Activated CD4-positive, alpha-beta T cell treated with anti-CD3 and anti-CD28 coated beads, Interleukin-2, amount 10 ng/mL, durations not matched to agents 24 days and 14 days (primary cell): ENCODE results near the gene HNRNPA2B1. TPM values are rescaled to one million over a fixed set of nuclear protein-coding genes. Genes with fewer than 3 reads are reported as not detected.
"Not testable (repeated sequence)": the region's sequence is repeated elsewhere in the genome, so short reads cannot be mapped to it uniquely, and the experiment has no call there.

Source experiments
- DNase-seq: peaks from one replicate; pipeline ENCODE4 v3.0.0; 2022
- H3K27ac Mint-ChIP-seq: one replicate; pipeline ENCODE4 v1.8.0; 2022; ENCODE audit warnings: mild to moderate bottlenecking, mixed read lengths
- H3K27me3 Mint-ChIP-seq: one replicate; pipeline ENCODE4 v1.8.0; 2022; ENCODE audit warnings: mixed read lengths
- H3K36me3 Mint-ChIP-seq: one replicate; pipeline ENCODE4 v1.8.0; 2022; ENCODE audit warnings: low read depth, mild to moderate bottlenecking, mixed read lengths
- H3K4me1 Mint-ChIP-seq: one replicate; pipeline ENCODE4 v1.8.0; 2021; ENCODE audit warnings: mixed read lengths
- H3K4me3 Mint-ChIP-seq: one replicate; pipeline ENCODE4 v1.8.0; 2022; ENCODE audit warnings: mild to moderate bottlenecking, moderate library complexity, mixed read lengths
- H3K9me3 Mint-ChIP-seq: one replicate; pipeline ENCODE4 v1.8.0; 2021; ENCODE audit warnings: mixed read lengths
- intact Hi-C: fragments of 100-400 bp; cut with micrococcal nuclease; formaldehyde crosslinking; loops from one replicate; pipeline ENCODE4 v1.15.1; 2023
- total RNA-seq: library from RNA; stranded (reverse); gene quantifications from 2 replicates; pipeline ENCODE4 v1.2.3, GENCODE V29; 2022

The HNRNPA2B1 gene
- total RNA-seq, 1 donor from 2014 or later, result 862 TPM

GRCh38 chr7:26171601-26172000 is 28.9 kb downstream of the HNRNPA2B1 start:
- intact Hi-C loops, result no loop called here
- H3K36me3 Mint-ChIP-seq, result peaks cover 50% of the 10 kb centered on the region
- no peak overlapping the region for H3K4me3 Mint-ChIP-seq
- no peaks in the 10 kb centered on the region for H3K9me3 Mint-ChIP-seq
- H3K27ac Mint-ChIP-seq, result no peak overlapping the region
- peaks cover 49% of the 10 kb centered on the region for H3K4me1 Mint-ChIP-seq
- no peaks in the 10 kb centered on the region for H3K27me3 Mint-ChIP-seq
- no peak for DNase-seq

- DNase-seq, result no peak
- intact Hi-C loops, result no loop called here
- H3K4me1 Mint-ChIP-seq, result peaks cover 56% of the 10 kb centered on the region
- no peak overlapping the region for H3K4me3 Mint-ChIP-seq
- no peaks in the 10 kb centered on the region for H3K9me3 Mint-ChIP-seq
- H3K36me3 Mint-ChIP-seq, result peaks cover 54% of the 10 kb centered on the region
- no peaks in the 10 kb centered on the region for H3K27me3 Mint-ChIP-seq
- no peak overlapping the region for H3K27ac Mint-ChIP-seq
These were observed 29.9 kb downstream of the HNRNPA2B1 start for GRCh38 chr7:26170663-26171062.

GRCh38 chr7:26169271-26169670 is 31.3 kb downstream of the HNRNPA2B1 start:
- H3K4me1 Mint-ChIP-seq, result peaks cover 55% of the 10 kb centered on the region
- H3K9me3 Mint-ChIP-seq, result no peaks in the 10 kb centered on the region
- intact Hi-C loops, result no loop called here
- H3K36me3 Mint-ChIP-seq, result peaks cover 58% of the 10 kb centered on the region
- no peaks in the 10 kb centered on the region for H3K27me3 Mint-ChIP-seq
- no peak for DNase-seq
- no peak overlapping the region for H3K27ac Mint-ChIP-seq
- H3K4me3 Mint-ChIP-seq, result no peak overlapping the region

GRCh38 chr7:26168458-26169023 is 32.0 kb downstream of the HNRNPA2B1 start:
- Mint-ChIP-seq H3K27me3 (no peaks in the 10 kb centered on the region), H3K27ac (no peak overlapping the region), H3K36me3 (peaks cover 58% of the 10 kb centered on the region), H3K4me3 (no peak overlapping the region), H3K4me1 (peaks cover 52% of the 10 kb centered on the region), H3K9me3 (no peaks in the 10 kb centered on the region)
- no peak for DNase-seq
- intact Hi-C loops, result no loop called here

GRCh38 chr7:26167303-26167934 is 33.1 kb downstream of the HNRNPA2B1 start:
- Mint-ChIP-seq H3K4me1 (peaks cover 53% of the 10 kb centered on the region), H3K36me3 (peaks cover 58% of the 10 kb centered on the region), H3K4me3 (peak overlapping the region; percentile 15), H3K27ac (peak overlapping the region; percentile 71), H3K9me3 (no peaks in the 10 kb centered on the region), H3K27me3 (no peaks in the 10 kb centered on the region)
- intact Hi-C loops, result no loop called here
- peak; percentile 72 for DNase-seq

- Mint-ChIP-seq H3K27ac (peak overlapping the region; percentile 71), H3K4me1 (peaks cover 55% of the 10 kb centered on the region), H3K36me3 (peaks cover 58% of the 10 kb centered on the region), H3K9me3 (no peaks in the 10 kb centered on the region), H3K4me3 (peak overlapping the region; percentile 15), H3K27me3 (no peaks in the 10 kb centered on the region)
- DNase-seq, result no peak
- intact Hi-C loops, result loop anchor here (1.0 kb wide), 1 partner anchor 10 kb away; no protein-coding TSS in a partner anchor
These were observed 33.8 kb downstream of the HNRNPA2B1 start for GRCh38 chr7:26166684-26167266.

GRCh38 chr7:26165950-26166683 is 34.4 kb downstream of the HNRNPA2B1 start:
- Mint-ChIP-seq H3K27me3 (no peaks in the 10 kb centered on the region), H3K36me3 (peaks cover 55% of the 10 kb centered on the region), H3K4me1 (peaks cover 57% of the 10 kb centered on the region), H3K27ac (peak overlapping the region; percentile 71), H3K4me3 (peak overlapping the region; percentile 44), H3K9me3 (no peaks in the 10 kb centered on the region)
- intact Hi-C loops, result loop anchor here (1.0 kb wide), 1 partner anchor 10 kb away; no protein-coding TSS in a partner anchor
- DNase-seq, result no peak

- Mint-ChIP-seq H3K4me1 (peaks cover 65% of the 10 kb centered on the region), H3K36me3 (peaks cover 57% of the 10 kb centered on the region)
- H3K4me3 Mint-ChIP-seq, H3K27me3 Mint-ChIP-seq, intact Hi-C loops, DNase-seq, H3K9me3 Mint-ChIP-seq, H3K27ac Mint-ChIP-seq: not testable (repeated sequence)
These were observed 36.7 kb downstream of the HNRNPA2B1 start for GRCh38 chr7:26163804-26164203.

- Mint-ChIP-seq H3K36me3 (peaks cover 63% of the 10 kb centered on the region), H3K9me3 (peaks cover 4% of the 10 kb centered on the region), H3K27me3 (no peaks in the 10 kb centered on the region), H3K4me3 (no peak overlapping the region), H3K4me1 (peaks cover 73% of the 10 kb centered on the region), H3K27ac (no peak overlapping the region)
- intact Hi-C loops, result no loop called here
- no peak for DNase-seq
These were observed 38.1 kb downstream of the HNRNPA2B1 start for GRCh38 chr7:26162431-26162830.

GRCh38 chr7:26160896-26161295 is 39.6 kb downstream of the HNRNPA2B1 start:
- Mint-ChIP-seq H3K36me3 (peaks cover 62% of the 10 kb centered on the region), H3K27me3 (no peaks in the 10 kb centered on the region), H3K9me3 (peaks cover 4% of the 10 kb centered on the region), H3K4me1 (peaks cover 70% of the 10 kb centered on the region), H3K4me3 (no peak overlapping the region), H3K27ac (peak overlapping the region; percentile 73)
- intact Hi-C loops, result no loop called here
- DNase-seq, result no peak

GRCh38 chr7:26159243-26159642 is 41.3 kb downstream of the HNRNPA2B1 start:
- peaks cover 80% of the 10 kb centered on the region for H3K4me1 Mint-ChIP-seq
- H3K4me3 Mint-ChIP-seq, result peak overlapping the region; percentile 93
- H3K9me3 Mint-ChIP-seq, result peaks cover 4% of the 10 kb centered on the region
- H3K27ac Mint-ChIP-seq, result peak overlapping the region; percentile 99
- no peak for DNase-seq
- intact Hi-C loops, result loop anchor here (10.0 kb wide), 1 partner anchor 264 kb away; no protein-coding TSS in a partner anchor
- peaks cover 67% of the 10 kb centered on the region for H3K36me3 Mint-ChIP-seq
- H3K27me3 Mint-ChIP-seq, result no peaks in the 10 kb centered on the region

- H3K27me3 Mint-ChIP-seq, result no peaks in the 10 kb centered on the region
- DNase-seq, result no peak
- peak overlapping the region; percentile 93 for H3K4me3 Mint-ChIP-seq
- H3K9me3 Mint-ChIP-seq, result peaks cover 4% of the 10 kb centered on the region
- peaks cover 76% of the 10 kb centered on the region for H3K4me1 Mint-ChIP-seq
- H3K27ac Mint-ChIP-seq, result peak overlapping the region; percentile 99
- intact Hi-C loops, result loop anchor here (10.0 kb wide), 1 partner anchor 263 kb away; no protein-coding TSS in a partner anchor
- H3K36me3 Mint-ChIP-seq, result peaks cover 66% of the 10 kb centered on the region
These were observed 42.9 kb downstream of the HNRNPA2B1 start for GRCh38 chr7:26157520-26158105.
